ENCODE results near the gene RPL27A.

Gene RPL27A

DNA sequence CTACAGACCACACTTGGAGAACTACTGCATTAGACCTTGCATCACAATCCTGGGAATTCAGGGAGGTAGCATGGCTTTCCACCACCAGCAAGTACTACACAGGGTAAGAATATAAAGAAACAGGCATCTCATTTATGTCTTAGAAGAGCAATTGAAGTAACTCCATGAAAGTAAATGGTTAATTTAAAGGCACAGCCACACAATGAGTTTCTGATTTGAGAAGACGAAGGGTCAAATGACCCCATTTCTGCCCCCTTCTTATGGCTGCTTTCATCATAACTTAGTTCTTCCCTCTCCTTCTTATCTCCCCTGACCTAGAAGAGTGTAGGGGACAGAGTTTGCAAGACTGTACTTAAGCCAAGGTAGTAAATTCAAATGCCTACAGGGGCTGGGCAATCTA lies 6.1 kb upstream of the RPL27A start:
- no peak for DNase-seq

DNA sequence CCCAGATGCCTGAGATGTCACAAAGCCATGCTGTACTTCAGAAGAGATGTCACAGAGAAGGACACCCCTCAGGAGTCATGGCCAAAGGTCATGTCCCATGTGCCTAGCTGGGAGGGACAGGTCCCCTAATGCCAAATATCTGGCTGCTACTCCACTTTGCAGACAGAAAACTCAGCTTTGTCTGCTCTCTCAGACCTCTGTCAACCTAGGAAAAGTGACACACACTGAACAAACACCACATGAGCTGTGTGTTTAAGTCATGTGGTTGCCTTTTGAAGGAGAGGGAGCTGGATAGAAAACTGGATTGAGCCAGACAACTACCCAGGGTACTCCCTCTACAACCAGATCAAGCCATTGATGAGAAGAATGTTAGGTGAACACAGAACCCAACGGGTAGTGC lies 3.6 kb upstream of the RPL27A start:
- no peak for DNase-seq

DNA sequence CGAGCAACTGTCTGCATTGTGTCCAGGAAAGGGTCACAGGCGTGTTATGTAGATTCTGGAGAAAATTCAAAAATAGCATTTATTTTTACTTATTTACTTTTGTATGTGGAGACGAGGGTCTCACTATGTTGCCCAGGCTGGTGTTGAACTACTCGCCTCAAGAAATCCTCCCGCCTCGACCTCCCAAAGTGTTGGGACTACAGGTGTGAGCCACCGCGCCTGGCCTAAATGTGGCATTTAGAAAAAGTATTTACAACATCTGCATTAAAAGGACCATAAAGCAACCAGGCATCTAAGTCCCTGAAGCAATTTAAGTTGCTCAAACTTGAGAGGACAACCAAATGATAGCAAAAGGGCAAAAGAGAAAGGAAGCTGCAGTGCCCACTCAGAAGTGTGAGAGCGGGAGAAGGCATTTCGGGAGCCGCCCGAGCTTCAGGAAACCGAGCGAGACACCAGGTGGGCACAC lies 722 bp upstream of the RPL27A start:
- DNase-seq: peak in 2 of 3 donors; percentile 40 to 45

DNA sequence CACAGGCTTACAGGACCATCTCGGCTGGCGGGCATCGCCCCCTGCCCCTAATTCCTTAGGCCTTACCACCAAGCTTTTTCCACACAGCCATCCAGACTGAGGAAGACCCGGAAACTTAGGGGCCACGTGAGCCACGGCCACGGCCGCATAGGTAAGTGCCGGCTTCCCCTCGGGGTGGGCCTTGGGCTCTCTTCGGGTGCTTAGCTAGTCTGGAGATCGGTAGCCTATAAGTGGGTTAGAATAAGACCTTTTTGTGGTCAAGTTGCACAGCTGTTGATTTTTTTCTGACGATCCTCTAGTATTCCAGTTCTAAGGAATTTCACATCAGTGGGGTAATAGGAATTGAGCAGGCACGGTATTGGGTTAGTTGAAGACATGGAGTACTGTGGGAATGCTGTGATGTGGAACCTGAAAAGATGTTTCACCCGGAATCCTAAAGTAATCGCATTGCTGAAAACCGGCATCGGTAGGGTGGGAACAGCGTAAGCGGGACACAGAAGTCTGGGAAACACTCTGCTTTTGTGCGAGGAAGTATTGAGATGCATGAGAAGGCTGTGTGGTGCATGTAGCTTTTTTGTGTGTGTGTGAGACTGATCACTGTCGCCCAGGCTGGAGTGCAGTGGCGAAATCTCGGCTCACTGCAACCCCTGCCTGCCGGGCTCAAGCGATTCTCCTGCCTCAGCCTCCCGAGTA lies 669 bp downstream of the RPL27A start:
- no peak for DNase-seq

DNA sequence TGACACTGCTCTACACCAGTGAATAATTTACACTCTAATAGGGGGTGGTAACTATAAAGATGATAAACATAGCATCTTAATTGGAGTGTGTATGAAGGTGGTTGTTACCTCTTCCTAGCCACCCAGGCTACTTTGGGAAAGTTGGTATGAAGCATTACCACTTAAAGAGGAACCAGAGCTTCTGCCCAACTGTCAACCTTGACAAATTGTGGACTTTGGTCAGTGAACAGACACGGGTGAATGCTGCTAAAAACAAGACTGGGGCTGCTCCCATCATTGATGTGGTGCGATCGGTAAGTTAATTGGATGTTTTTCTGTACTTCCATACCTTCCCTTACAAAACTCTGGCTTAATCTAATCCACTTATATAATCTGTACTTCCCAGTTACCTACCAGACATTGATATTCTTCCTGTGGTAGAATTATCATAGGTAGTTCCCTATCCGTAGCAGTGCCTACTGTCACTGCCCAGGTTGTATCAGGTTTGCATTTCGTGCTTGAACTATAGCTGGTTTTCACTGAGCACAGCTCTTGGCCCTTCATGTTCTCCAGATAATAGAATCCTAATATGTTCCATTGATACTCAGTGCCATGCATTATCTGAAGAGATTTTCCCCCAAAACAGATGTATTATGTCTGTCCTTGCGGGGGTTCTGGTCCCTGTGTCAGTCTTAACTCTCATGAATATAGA lies 2.2 kb downstream of the RPL27A start:
- no peak for DNase-seq

DNA sequence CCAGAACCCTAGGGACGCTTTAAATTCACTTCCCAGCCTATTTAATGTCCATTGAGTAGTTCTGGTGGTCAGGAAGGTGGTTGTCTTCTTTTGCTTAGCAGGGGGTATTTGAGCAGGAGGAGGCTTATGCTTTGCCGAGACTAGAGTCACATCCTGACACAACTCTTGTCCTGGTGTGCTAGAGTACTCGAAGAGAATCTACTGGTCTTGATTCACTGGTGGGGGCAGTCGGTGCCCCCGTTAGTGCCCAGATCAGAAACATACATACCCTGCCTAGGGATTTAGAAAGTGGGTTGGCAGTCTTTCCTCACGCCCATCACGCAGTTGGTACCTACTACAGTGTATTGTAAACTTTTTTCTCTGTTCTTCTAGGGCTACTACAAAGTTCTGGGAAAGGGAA lies 2.7 kb downstream of the RPL27A start:
- DNase-seq: no peak

DNA sequence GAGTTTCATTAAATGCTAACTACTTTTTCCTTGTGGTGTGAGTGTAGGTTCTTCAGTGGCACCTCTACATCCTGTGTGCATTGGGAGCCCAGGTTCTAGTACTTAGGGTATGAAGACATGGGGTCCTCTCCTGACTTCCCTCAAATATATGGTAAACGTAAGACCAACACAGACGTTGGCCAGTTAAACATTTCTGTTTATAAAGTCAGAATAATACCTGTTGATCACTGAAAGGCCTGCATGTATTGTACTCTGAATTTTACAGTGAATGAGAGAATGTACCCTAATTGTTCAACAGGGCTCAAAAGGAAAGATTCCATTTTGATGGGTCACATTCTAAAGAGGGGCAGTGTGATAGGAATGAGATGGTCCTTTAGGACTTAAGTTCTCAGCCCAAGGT lies 3.2 kb downstream of the RPL27A start:
- DNase-seq: no peak

DNA sequence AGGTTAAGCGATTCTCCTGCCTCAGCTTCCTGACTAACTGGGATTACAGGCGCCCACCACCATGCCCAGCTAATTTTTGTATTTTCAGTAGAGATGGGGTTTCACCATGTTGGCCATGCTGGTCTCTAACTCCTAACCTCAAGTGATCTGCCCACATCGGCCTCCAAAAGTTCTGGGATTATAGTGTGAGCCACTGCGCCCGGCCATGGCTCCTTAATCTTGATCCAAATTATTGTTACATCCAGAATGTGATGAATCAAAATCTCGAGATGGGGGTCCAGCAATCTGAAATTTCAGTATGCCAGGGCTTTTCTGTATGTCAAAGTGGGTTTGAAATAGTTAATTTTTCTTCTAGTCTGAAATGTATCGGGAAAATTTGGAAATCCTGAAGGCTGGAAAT lies 3.7 kb downstream of the RPL27A start:
- DNase-seq: no peak

DNA sequence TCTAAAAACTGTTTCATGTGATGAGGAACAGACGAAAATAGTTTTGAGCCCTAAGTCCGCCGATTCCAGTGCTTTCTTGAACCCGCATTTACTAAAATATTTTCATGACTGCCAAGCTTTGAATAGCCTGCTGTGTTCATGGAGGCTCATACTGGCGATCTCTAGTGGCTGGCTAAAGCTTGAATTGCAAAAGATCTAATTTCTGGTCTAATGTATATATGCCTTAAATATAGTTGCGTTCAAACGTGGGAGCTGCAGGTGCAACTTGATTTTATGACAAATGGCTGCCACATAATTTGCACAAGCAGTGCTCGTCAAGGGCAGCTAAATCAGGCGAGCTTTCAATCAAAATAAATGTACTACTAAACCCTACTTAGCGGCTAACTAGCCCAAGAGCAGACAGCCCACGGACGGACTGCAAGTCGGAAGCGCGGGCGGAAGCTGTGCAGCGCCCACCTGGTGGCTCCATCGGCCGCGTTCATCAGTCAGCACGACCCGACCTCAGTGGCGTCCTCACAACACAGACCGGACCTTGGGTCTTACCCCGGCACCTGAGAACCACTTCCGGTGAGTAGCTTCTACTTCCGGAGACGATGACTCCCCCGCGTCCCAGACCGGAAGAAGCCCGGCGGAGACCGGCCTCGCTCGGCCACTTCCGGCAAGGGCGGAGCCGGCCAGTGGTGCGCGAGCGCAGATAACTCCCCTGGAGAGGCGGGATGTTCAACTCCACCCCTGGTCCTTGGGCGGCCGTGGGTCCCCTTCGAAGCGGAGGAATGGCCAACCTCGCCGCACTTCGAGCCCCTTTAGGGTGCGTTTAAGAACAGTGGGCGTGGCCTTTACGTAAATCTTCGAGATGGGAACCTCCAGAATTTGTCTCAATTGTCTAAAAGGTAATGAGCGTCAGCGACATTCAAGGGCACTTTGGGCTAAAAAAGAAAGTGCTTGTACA lies 6.1 kb downstream of the RPL27A start:
- peak; percentile 97 for DNase-seq

DNA sequence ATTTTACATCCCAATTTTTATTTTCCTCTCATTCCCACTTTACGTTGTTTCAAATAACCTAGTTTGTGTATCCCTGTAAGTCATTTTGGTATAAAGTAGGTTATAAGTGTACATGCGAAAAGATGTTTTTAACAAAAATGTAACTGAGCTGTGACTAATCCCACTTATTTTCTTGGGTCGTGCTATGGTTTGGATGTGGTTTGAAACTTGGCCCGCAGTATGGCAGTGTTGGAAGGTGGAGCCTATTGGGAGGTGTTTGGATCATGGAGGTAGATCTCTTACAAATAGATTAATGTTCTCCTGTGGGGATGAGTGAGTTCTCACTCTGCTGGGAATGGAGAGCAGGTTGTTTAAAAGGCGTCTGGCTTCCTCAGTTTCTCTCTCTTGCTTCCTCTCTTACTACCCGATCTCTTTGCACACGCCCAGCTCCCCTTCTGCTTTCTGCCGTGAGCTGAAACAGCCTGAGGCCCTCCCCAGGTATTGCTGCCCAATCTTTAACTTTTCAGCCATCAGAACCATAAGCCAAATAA lies 7.2 kb downstream of the RPL27A start:
- DNase-seq: no peak

DNA sequence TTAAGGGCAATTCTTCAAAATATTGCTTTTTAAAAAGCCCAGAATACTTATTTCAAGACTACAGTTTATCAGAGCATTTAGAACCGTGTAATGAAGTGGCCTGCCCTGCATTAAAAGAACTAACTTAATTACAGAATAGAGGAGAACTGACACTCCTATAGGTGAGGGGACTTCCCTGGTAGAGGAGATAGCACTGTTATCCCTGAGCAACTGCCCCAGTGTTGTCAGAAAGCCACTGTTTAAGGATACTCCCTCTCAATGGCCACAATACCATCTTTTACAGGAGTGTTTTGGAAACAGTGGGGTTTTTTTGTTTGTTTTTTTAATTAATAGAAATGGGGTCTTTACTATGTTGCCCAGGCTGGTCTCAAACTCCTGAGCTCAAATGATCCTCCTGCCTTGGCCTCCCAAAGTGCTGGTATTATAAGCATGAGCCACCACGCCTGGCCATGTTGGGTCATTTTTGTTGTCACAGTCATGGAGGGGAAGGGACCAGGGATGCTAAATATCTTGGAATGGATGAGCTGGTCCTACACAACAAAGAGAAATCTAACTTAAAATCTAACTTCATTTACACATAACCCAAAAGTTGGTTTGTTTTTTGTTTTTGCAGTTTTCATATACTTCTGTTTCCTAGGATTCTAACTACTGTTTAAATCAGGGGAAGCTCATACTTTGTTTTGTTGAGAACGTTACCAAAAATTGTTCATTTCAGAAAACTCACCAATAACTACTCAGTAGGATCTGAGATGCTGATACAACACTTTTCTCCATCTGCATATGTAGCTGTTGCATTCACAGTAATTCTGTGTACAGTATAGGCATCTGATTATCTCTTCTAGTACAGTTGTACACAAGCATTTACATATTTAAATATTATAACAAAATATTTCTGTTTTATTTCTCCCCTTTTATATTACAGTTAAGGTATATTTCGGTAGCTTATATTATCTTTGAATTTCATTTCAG lies 8.1 kb downstream of the RPL27A start:
- DNase-seq: no peak

DNA sequence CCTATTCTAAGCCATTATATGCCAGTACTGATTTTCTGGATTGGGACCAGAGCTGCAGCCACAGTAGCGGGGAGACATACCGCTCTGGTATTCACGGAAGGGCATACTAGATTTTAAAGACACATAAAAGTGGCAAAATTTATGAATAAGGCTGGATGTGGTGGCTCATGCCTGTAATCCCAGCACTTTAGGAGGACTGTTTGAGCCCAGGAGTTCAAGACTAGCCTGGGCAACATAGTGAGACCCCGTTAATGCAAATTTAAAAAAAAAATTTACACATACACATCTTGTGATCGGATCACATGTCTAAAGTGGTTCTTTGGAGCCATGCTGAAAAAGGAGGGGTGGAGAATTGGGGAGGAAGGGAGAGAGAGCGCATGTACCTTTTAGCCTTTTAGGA lies 9.0 kb downstream of the RPL27A start:
- no peak for DNase-seq

DNA sequence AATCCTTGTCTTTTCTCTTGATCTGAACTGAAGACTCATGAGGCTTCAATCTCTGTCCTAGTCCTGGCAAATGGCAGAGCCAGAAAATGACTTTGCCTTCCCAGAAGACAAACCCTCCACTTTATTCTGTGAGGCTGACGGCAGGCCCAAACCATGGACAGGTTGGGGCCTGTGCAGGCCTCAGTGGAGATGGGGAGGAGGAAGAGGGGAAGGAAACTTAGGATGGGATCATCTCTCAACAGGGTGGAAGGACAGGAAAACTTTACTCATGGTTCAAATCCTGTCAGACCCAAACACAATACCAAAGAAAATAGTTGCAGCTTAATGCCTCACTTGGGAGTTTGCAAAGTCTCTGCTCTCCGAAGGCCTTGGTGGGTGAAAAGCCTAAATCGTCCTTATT lies 9.8 kb downstream of the RPL27A start:
- DNase-seq: no peak

DNA sequence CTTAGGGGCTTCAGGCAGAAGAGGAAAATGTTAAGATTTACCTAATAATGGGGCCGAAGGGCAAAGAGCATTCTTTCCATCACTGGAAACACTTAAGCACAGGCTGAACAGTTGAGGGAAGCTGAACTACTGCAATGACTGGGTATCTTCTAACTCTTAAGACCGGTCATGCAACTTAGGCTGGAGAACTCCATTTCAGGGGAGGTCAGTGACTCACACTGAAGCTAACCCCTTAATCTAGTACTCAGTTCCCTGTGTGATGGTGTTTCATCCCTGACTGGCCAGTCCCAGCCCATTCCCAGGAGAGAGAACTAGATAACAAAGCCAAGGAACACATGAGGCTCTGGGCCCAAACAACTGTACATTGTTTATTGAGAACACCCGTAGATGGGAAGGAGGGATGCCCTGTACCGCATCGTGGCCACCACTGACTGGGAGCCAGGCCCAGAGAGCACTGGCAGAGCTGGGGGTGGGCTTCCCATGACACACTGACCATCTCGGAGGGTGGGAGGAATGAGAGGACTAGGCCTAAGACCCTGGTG lies 10.5 kb downstream of the RPL27A start:
- DNase-seq: no peak

DNA sequence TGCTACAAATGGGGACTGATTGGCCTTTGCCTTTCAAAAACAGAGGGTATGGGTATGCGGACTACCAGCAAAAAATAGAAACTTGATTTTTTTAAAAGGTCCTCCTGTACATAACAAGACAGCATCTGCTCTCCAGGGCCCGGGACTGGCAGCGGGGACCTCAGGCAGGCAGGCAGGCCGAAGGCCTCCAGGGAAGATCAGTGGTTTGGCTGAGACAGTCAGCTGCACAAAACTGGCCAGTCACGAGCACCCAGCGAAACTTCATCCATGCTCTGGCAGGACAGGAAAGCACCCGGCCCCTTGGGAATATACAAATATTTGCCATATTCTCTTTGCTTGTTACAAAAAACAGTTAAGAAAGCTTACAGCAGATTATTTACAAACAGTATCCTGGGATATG lies 11.0 kb downstream of the RPL27A start:
- no peak for DNase-seq

DNA sequence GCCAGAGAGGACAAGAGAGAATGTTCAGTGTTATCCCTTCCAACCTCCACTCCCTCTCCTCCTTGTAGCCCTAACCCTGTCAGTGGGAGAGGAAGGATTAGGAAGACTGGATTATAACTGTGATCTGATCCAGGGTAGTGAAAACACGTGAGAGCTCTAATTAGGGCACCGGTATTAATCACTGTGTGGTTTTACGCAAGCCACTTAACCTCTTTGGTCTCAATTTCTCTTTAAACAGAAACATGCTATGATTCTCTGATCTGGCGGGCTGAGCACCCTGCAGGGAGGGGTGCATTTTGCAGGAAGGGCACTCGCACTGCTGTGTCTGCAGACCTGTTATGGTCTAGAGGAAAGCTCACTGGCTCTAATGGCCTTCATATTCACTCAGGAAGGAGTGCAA lies 11.5 kb downstream of the RPL27A start:
- DNase-seq: no peak

DNA sequence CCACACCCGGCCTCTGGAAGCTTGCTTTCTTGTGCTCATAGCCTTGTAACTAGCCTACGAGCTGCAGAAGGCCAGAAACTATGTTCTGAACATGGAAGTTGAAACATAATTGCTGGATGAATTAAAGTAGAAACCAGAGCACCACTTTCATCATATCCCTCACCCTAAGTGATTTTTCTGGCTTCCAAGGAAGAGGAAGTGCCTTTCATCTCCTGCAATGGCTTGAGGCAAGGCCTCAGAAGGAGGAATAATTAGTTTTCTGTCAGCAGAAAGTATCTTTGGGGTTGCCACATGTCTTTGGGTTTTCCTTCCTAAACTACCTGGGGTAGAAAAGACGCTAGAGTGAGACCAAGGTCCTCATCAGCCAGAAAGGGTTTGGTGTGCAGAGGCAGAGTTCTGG lies 14.5 kb downstream of the RPL27A start:
- peak; percentile 21 to 32 (median 30) for DNase-seq

DNA sequence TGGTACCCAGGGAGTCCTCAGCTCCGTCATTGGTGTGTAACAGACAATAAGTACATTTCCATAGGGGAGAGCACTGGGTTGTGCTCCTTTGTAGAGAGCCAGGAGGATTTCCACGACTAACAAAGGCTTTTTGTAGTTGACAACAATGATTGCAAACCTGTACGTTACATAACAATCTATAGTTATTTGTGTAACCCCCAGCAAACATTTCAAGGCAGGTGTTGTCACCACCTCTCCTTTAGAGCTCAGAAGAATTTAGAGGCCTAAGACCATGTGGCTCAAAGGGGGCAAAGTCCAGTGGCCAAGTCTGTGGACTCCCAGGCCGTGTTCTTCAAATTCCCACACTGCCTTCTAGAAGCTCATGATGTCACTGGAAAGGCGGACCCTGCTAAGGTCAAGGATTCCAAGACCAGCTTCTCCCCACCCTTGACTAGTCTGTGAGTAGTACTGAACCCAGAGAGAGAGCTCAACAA lies 15.8 kb downstream of the RPL27A start:
- DNase-seq: no peak

DNA sequence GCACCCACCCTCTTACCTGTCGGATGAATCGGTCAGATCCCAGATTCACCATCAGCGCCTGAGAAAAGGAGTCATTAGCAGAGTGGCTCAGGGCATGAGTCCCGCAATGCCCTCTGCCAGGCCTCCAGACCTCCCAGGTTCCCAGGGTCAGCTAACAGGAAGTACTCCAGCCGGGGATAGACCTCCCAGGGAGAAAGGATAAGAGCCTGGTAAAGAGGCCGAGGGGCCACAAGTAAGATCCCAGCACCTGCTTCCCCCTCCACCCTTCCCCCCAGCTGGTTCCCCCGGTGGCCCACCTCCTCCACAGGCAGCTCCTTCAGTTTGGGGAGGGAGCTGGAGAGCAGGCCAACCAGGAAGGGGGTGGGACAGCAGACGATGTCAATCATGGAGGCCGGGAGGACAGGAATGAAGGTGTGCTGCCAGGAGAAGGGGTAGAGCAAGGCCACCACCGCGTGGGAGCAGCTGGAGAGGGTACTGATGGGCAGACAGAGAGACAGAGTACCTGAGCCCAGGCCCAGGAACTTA lies 16.4 kb downstream of the RPL27A start:
- no peak for DNase-seq

DNA sequence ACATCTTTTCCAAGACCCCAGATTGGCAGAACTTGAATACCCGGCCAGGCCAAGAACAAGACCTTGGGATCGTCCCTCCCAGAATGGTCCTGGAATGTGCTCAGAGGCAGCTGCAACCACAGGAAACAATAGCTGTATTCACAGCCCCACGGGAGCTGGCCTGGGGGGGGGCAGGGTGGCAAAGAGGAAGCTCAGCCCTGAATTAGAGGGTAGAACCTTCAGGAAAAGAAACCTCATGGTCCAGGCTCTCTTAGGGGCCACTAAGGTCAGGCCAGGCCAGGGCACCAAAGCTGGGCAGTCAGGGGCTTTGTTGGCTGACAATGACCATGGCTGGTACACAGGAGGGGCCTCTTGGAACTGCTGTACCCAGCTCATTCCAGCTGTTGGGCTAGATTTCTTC lies 17.3 kb downstream of the RPL27A start:
- DNase-seq: peak in 2 of 3 donors; percentile 36 to 48

DNA sequence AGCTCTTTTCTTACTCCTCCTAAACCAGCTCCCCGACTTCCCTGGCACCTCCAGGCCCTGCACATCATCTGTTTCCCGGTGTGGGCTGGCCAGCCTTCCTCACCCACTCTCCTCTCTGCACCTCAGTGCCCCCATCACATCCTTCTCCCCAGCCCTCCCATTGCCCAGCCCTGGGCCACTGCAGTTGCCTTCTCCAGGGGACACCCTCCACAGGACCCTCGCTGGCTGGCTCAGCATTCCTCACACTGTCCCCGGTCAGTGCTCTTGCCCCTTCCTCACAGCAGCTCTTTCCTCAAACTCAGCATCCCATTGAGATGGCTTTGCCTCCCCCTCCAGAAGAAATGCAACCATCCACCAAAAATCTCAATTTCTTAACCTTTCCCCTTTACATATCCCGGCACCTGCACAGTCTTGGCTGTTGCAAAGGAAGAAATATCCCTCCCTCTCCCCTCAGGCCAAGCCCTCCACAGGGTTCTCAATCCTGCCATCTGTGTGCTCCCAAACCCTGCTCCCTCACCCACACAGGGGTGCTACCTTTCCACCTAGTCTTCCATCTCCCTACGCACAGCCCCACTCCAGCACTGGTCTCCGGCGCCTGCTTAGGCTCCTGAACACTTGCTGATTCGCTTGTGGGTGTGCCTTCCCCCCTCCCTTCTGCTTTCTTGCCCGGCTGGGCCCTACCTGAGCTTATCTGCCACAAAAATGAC lies 19.5 kb downstream of the RPL27A start:
- DNase-seq: no peak
